CD4-positive, alpha-beta T cell treated with Interferon alpha-2 for 1 hour (primary cell): ENCODE results near the gene HOXD13.

Experiments used
- DNase-seq, 2 donors: peaks; one replicate each; pipeline ENCODE4 v3.0.0-alpha.2; 2020 to 2022

The HOXD13 gene

GRCh38 chr2:176121190-176122051 is 28.9 kb downstream of the HOXD13 start:
- no peak for DNase-seq

- DNase-seq: no peak
Observed at GRCh38 chr2:176122052-176122682, 29.6 kb downstream of the HOXD13 start.

GRCh38 chr2:176122683-176123410 is 30.3 kb downstream of the HOXD13 start, which contains the start of gene HOXD9:
TSS of gene HOXD9 (plus strand) at chr2:176122719. CDS start at chr2:176122769, 50 bp downstream.
- DNase-seq: no peak

- no peak for DNase-seq
Observed at GRCh38 chr2:176123411-176124109, 31.0 kb downstream of the HOXD13 start.

GRCh38 chr2:176124110-176124946 is 31.8 kb downstream of the HOXD13 start:
- DNase-seq: no peak

GRCh38 chr2:176124947-176125771 is 32.6 kb downstream of the HOXD13 start:
- no peak for DNase-seq

- no peak for DNase-seq
Observed at GRCh38 chr2:176125772-176126054, 33.2 kb downstream of the HOXD13 start.

GRCh38 chr2:176126929-176127773 is 34.6 kb downstream of the HOXD13 start:
- DNase-seq: peak; percentile 42 to 72

GRCh38 chr2:176127774-176128072 is 35.2 kb downstream of the HOXD13 start:
- DNase-seq: no peak

- no peak for DNase-seq
Observed at GRCh38 chr2:176128172-176128981, 35.9 kb downstream of the HOXD13 start.

GRCh38 chr2:176128982-176129796 is 36.7 kb downstream of the HOXD13 start, which contains the start of gene HOXD8:
TSS of gene HOXD8 (plus strand) at chr2:176129705. CDS start at chr2:176130367, 662 bp downstream.
- no peak for DNase-seq

- DNase-seq: no peak
Observed at GRCh38 chr2:176129813-176130146, 37.3 kb downstream of the HOXD13 start.

- no peak for DNase-seq
Observed at GRCh38 chr2:176130147-176130956, 37.8 kb downstream of the HOXD13 start.

GRCh38 chr2:176130957-176131847 is 38.7 kb downstream of the HOXD13 start:
- DNase-seq: no peak

GRCh38 chr2:176131848-176132158 is 39.3 kb downstream of the HOXD13 start:
- DNase-seq: no peak
